ENCODE measurements around the gene UBTD1. TPM values are rescaled to one million over a fixed set of nuclear protein-coding genes. Genes with fewer than 3 reads are reported as not detected.

UBTD1 gene
- total and polyA plus RNA-seq, 10 of the 15 experiments (the other 5 are each of a cell fraction or from before 2014, with no cell fraction given), result 0.04 to 1.5 (median 1.2) TPM; not detected in 1

GRCh38 chr10:97600616-97601015 lies 101.9 kb downstream of the UBTD1 start:
- Histone ChIP-seq H3K36me3 (ENCODE audit: control insufficient read depth in 2 of 2, insufficient read depth in 2 of 2, low read length in 1 of 2) (no peaks in the 10 kb centered on the region), H3K4me1 (ENCODE audit: control insufficient read depth, insufficient read depth, low read length) (no peaks in the 10 kb centered on the region), H3K9me3 (replicated peaks; ENCODE audit: control insufficient read depth, insufficient read depth, low read length) (no peaks in the 10 kb centered on the region), H3K4me2 (ENCODE audit: control insufficient read depth, insufficient read depth) (no peak overlapping the region), H4K20me1 (ENCODE audit: control insufficient read depth, insufficient read depth) (no peaks in the 10 kb centered on the region), H3K4me3 (no peak overlapping the region), H3K27ac (ENCODE audit: control insufficient read depth, insufficient read depth) (no peak overlapping the region), H3K79me2 (ENCODE audit: control insufficient read depth, insufficient read depth, low read length) (no peaks in the 10 kb centered on the region), H3K27me3 (replicated peaks in 1 of 2; ENCODE audit: control insufficient read depth in 2 of 2, insufficient read depth in 2 of 2, low read length in 1 of 2) (no peaks in the 10 kb centered on the region; a peak in 1 of 4 replicates), H2AFZ (ENCODE audit: control insufficient read depth, low read depth, low read length) (no peak overlapping the region), H3K9ac (ENCODE audit: control insufficient read depth, insufficient read depth, low read length) (no peak overlapping the region)
- in situ Hi-C loops (cut with MboI) (no loop called here), intact Hi-C loops (cut with micrococcal nuclease; ENCODE audit: unreplicated experiment) (no loop called here)
- RAD21 ChIA-PET (ENCODE audit: unreplicated experiment), result no interaction called here
- ATAC-seq (no peak), DNase-seq (ENCODE audit: low read depth, low spot score) (no peak), FAIRE-seq (no peak)
- 100% methylated on average over 1 of the region's 1 CpG for WGBS (ENCODE audit: insufficient coverage, insufficient replicate concordance, low lambda C conversion rate, missing lambda C conversion rate)
- no TSS peak for BruUV-seq (replicated peaks)
- TF ChIP-seq JUNB (IDR thresholded peaks at IDR 0.05) (no peak), FOXM1 (IDR thresholded peaks at IDR 0.05; ENCODE audit: low read depth, low read length) (no peak), MEF2A (IDR thresholded peaks at IDR 0.05; ENCODE audit: insufficient read depth, low read depth, low read length) (no peak), EZH2 (IDR thresholded peaks at IDR 0.05; ENCODE audit: borderline replicate concordance, control insufficient read depth, low read depth, low read length) (no peak), E2F4 (IDR thresholded peaks at IDR 0.05; ENCODE audit: low read depth, low read length) (no peak), HDAC2 (IDR thresholded peaks at IDR 0.05) (no peak), HDGF (IDR thresholded peaks at IDR 0.05) (no peak), HCFC1 (IDR thresholded peaks at IDR 0.05; ENCODE audit: low read length) (no peak), EGR1 (IDR thresholded peaks at IDR 0.05; ENCODE audit: borderline replicate concordance in 1 of 2, low read depth in 2 of 2, low read length in 2 of 2) (no peak), NR2F1 (conservative IDR thresholded peaks at IDR 0.05) (no peak), PAX5 (IDR thresholded peaks at IDR 0.05; ENCODE audit: borderline replicate concordance, low read depth, low read length) (no peak), CHD4 (IDR thresholded peaks at IDR 0.05) (no peak)
- TF ChIP-seq, protein P1, sequence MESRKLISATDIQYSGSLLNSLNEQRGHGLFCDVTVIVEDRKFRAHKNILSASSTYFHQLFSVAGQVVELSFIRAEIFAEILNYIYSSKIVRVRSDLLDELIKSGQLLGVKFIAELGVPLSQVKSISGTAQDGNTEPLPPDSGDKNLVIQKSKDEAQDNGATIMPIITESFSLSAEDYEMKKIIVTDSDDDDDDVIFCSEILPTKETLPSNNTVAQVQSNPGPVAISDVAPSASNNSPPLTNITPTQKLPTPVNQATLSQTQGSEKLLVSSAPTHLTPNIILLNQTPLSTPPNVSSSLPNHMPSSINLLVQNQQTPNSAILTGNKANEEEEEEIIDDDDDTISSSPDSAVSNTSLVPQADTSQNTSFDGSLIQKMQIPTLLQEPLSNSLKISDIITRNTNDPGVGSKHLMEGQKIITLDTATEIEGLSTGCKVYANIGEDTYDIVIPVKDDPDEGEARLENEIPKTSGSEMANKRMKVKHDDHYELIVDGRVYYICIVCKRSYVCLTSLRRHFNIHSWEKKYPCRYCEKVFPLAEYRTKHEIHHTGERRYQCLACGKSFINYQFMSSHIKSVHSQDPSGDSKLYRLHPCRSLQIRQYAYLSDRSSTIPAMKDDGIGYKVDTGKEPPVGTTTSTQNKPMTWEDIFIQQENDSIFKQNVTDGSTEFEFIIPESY (IDR thresholded peaks at IDR 0.05), result no peak
- TF ChIP-seq, protein P2, sequence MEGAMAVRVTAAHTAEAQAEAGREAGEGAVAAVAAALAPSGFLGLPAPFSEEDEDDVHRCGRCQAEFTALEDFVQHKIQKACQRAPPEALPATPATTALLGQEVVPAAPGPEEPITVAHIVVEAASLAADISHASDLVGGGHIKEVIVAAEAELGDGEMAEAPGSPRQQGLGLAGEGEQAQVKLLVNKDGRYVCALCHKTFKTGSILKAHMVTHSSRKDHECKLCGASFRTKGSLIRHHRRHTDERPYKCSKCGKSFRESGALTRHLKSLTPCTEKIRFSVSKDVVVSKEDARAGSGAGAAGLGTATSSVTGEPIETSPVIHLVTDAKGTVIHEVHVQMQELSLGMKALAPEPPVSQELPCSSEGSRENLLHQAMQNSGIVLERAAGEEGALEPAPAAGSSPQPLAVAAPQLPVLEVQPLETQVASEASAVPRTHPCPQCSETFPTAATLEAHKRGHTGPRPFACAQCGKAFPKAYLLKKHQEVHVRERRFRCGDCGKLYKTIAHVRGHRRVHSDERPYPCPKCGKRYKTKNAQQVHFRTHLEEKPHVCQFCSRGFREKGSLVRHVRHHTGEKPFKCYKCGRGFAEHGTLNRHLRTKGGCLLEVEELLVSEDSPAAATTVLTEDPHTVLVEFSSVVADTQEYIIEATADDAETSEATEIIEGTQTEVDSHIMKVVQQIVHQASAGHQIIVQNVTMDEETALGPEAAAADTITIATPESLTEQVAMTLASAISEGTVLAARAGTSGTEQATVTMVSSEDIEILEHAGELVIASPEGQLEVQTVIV (IDR thresholded peaks at IDR 0.05; ENCODE audit: borderline replicate concordance, partially characterized antibody), result no peak
- SMC1A ChIA-PET (ENCODE audit: uncharacterized antibody, unreplicated experiment), result interaction anchor here (0.7 kb wide), 1 partner anchor 62 kb away, joined by 3 read pairs; no protein-coding TSS in a partner anchor
- POLR2A ChIA-PET, result no interaction called here
- CTCF ChIA-PET, result interaction anchor here (0.7 to 1.4 kb wide), 2 partner anchors 12 to 977 kb away, joined by 3 read pairs; no protein-coding TSS in a partner anchor

Measured in GM12878 (cell line).